HG03025 (cell line): ENCODE results near the gene TMEM258.
A peak's percentile ranks its signal among the peaks of the same experiment; 100 is the strongest.

ENCODE experiments used
- ATAC-seq: cut with Tn5 transposase; IDR thresholded peaks from one replicate; pipeline ENCODE4 v1.9.1; 2021; ENCODE audit warnings: mild to moderate bottlenecking, moderate library complexity; ENCODE audit not compliant: unreplicated experiment, low FRiP score

Gene TMEM258

GRCh38 chr11:61826930-61827570 is 34.7 kb upstream of the TMEM258 start:
- ATAC-seq = no peak

- ATAC-seq = no peak
These were observed 27.8 kb upstream of the TMEM258 start for GRCh38 chr11:61820174-61820573.

GRCh38 chr11:61817471-61818202 is 25.2 kb upstream of the TMEM258 start:
- no peak for ATAC-seq

- ATAC-seq = peak; percentile 32
These were observed 24.5 kb upstream of the TMEM258 start, which contains the start of gene FADS1 for GRCh38 chr11:61816736-61817455. Gene FADS1 (minus strand): TSS chr11:61817003. CDS start chr11:61816929, 74 bp downstream.

- ATAC-seq = no peak
These were observed 23.7 kb upstream of the TMEM258 start for GRCh38 chr11:61815790-61816735.

- peak; percentile 45 for ATAC-seq
These were observed 22.8 kb upstream of the TMEM258 start for GRCh38 chr11:61814958-61815789.

GRCh38 chr11:61814247-61814957 is 22.0 kb upstream of the TMEM258 start:
- no peak for ATAC-seq

- no peak for ATAC-seq
These were observed 20.5 kb upstream of the TMEM258 start for GRCh38 chr11:61812736-61813411.

- no peak for ATAC-seq
These were observed 19.4 kb upstream of the TMEM258 start for GRCh38 chr11:61811831-61812230.

- no peak for ATAC-seq
These were observed 18.3 kb upstream of the TMEM258 start for GRCh38 chr11:61810671-61811175.

GRCh38 chr11:61806785-61807184 is 14.4 kb upstream of the TMEM258 start:
- no peak for ATAC-seq

- ATAC-seq = no peak
These were observed 12.7 kb upstream of the TMEM258 start for GRCh38 chr11:61805146-61805545.

- no peak for ATAC-seq
These were observed 11.7 kb upstream of the TMEM258 start for GRCh38 chr11:61803889-61804647.

- ATAC-seq = no peak
These were observed 10.2 kb upstream of the TMEM258 start for GRCh38 chr11:61802605-61803004.

GRCh38 chr11:61800331-61801281 is 8.2 kb upstream of the TMEM258 start:
- no peak for ATAC-seq

GRCh38 chr11:61799665-61800284 is 7.4 kb upstream of the TMEM258 start:
- ATAC-seq = no peak
